Measurements from ENCODE around the gene PDLIM1. TPM values are rescaled to one million over a fixed set of nuclear protein-coding genes. Genes with fewer than 3 reads are reported as not detected.

The PDLIM1 gene
- total RNA-seq, 1 experiment from 2014 or later: 115 TPM

GRCh38 chr10:95187617-95188016, 103.2 kb downstream of the PDLIM1 start:
- Histone ChIP-seq H2AK5ac (ENCODE audit: insufficient read length, low read length) (no peak overlapping the region), H4K91ac (ENCODE audit: insufficient read length, low read depth, low read length) (no peak overlapping the region), H3K9me3 (ENCODE audit: control insufficient read depth, low read depth, low read length) (no peaks in the 10 kb centered on the region), H2BK15ac (ENCODE audit: low read depth, low read length) (no peak overlapping the region), H3K79me2 (ENCODE audit: insufficient read depth, low read length) (no peaks in the 10 kb centered on the region; the same call in 1 of the 2 replicates), H2BK5ac (ENCODE audit: insufficient read length, low read length) (no peak overlapping the region), H3K4me1 (ENCODE audit: insufficient read depth, low read length) (no peaks in the 10 kb centered on the region; the same call in 1 of the 2 replicates), H3K9ac (ENCODE audit: extremely low read depth, insufficient read length, low read length) (no peak overlapping the region), H3K4me2 (ENCODE audit: insufficient read depth, insufficient read length, low read length) (no peak overlapping the region), H4K20me1 (ENCODE audit: control insufficient read depth, insufficient read depth, insufficient read length) (no peaks in the 10 kb centered on the region), H3K23ac (ENCODE audit: insufficient read length, low read depth, low read length) (no peak overlapping the region), H2BK120ac (ENCODE audit: low read depth, low read length, poor library complexity, severe bottlenecking) (no peak overlapping the region), H3K27me3 (ENCODE audit: insufficient read depth, low read length) (no peaks in the 10 kb centered on the region), H3K18ac (ENCODE audit: insufficient read length, low read depth, low read length) (no peak overlapping the region), H3K14ac (ENCODE audit: insufficient read depth, low read length) (no peak overlapping the region), H3K23me2 (ENCODE audit: insufficient read length, low read depth, low read length, poor library complexity, severe bottlenecking) (no peaks in the 10 kb centered on the region), H3K56ac (ENCODE audit: insufficient read length, low read depth, low read length) (no peak overlapping the region), H2AFZ (ENCODE audit: low read length) (no peak overlapping the region), H2BK12ac (ENCODE audit: insufficient read length, low read depth, low read length) (no peak overlapping the region), H4K8ac (replicated peaks; ENCODE audit: insufficient read length, low read depth, low read length) (no peak overlapping the region), H4K5ac (ENCODE audit: insufficient read length, low read depth, low read length) (no peak overlapping the region), H3T11ph (ENCODE audit: low read length) (no peak overlapping the region), H2BK20ac (ENCODE audit: low read depth, low read length, poor library complexity, severe bottlenecking) (no peak overlapping the region), H3K27ac (ENCODE audit: insufficient read length, low read depth, low read length) (no peak overlapping the region), H3K79me1 (ENCODE audit: insufficient read depth, low read depth, low read length, poor library complexity, severe bottlenecking) (no peaks in the 10 kb centered on the region), H3K4ac (ENCODE audit: low read depth, low read length) (no peak overlapping the region)
- no peak for TF ChIP-seq CTCF (conservative IDR thresholded peaks at IDR 0.05)
- no CpG with 5 or more reads among the region's 3 CpGs for WGBS (ENCODE audit: extremely low coverage, insufficient read length, low lambda C conversion rate)
- Mint-ChIP-seq H3K27me3 (ENCODE audit: low read depth) (peaks cover 4% of the 10 kb centered on the region), H3K4me3 (no peak overlapping the region), H3K4me1 (peaks cover 8 to 14% of the 10 kb centered on the region in 2 experiments), H3K27ac (no peak overlapping the region), H3K36me3 (ENCODE audit: insufficient read depth in 1 of 3, low read depth in 3 of 3) (no peaks in the 10 kb centered on the region), H3K9me3 (peaks cover 0 to 3% of the 10 kb centered on the region in 2 experiments; a peak in 1 of 5 replicates)
- DNase-seq: no peak

Other genes starting within 250 kb of the PDLIM1 start
- 0.26 TPM in 1 of 2 replicates, not detected in the other for gene CYP2C8, start 221.5 kb downstream of the PDLIM1 start, total RNA-seq (2021)
- gene ACSM6, start 96.8 kb downstream of the PDLIM1 start, total RNA-seq (2021): 0.18 TPM in 1 of 2 replicates, not detected in the other